SK-N-SH (cell line): ENCODE results near the gene GHRHR. TPM values are rescaled to one million over a fixed set of nuclear protein-coding genes. Genes with fewer than 3 reads are reported as not detected.

Experiments
- CTCF ChIA-PET: fragments of 300-600, 350-600 bp; formaldehyde crosslinking; extraction: SDS; loops from one replicate; lab custom pipeline; 2021; lab: Yijun Ruan, JAX
- POLR2A ChIA-PET: fragments of 350-600 bp; sonication (Branson Sonifier 250); formaldehyde crosslinking; extraction: SDS; loops from one replicate; lab custom pipeline; 2020; ENCODE audit warnings: antibody characterized with exemption, inconsistent platforms; lab: Yijun Ruan, JAX
- DNase-seq: peaks from one replicate; pipeline ENCODE4 v3.0.0; 2012
- H2AFZ ChIP-seq: fragments of 200-600 bp; sonication (generic); 2 replicates; pipeline ENCODE4 v1.8.1; 2016; ENCODE audit warnings: antibody characterized with exemption, mild to moderate bottlenecking, low read depth
- H3F3A ChIP-seq: fragments of 200-600 bp; sonication (generic); replicated peaks from 2 replicates; pipeline ENCODE3; 2016; ENCODE audit warnings: antibody characterized with exemption, mild to moderate bottlenecking; ENCODE audit not compliant: insufficient read depth
- H3K27ac ChIP-seq, 2 experiments: fragments of 200-500 bp in 1 of 2; fragments of 200-600 bp in 1 of 2; sonication (Bioruptor generic) in 1 of 2; sonication (generic), shearing (Covaris generic) in 1 of 2; 2 replicates each; pipeline versions ENCODE4 v1.5.1 to v1.6.1; 2014 to 2016; ENCODE audit warnings: low read depth in 2 of 2, inconsistent platforms in 1 of 2, low read length in 1 of 2, mild to moderate bottlenecking in 1 of 2, mixed read lengths in 1 of 2
- H3K27me3 ChIP-seq: fragments of 200-600 bp; sonication (generic), shearing (Covaris generic); 2 replicates; pipeline ENCODE4 v1.6.1; 2016; ENCODE audit warnings: mixed run types; ENCODE audit not compliant: insufficient read depth
- H3K36me3 ChIP-seq, 2 experiments: fragments of 200-500 bp in 1 of 2; fragments of 200-600 bp in 1 of 2; sonication (Bioruptor generic) in 1 of 2; sonication (generic) in 1 of 2; replicated peaks in 1 of 2; 2 replicates each; pipeline versions ENCODE3 to v1.5.1; 2014 to 2016; ENCODE audit warnings: low read length in 1 of 2, mild to moderate bottlenecking in 1 of 2; ENCODE audit not compliant: insufficient read depth in 2 of 2, control insufficient read depth in 1 of 2
- H3K4me1 ChIP-seq, 2 experiments: fragments of 200-500 bp in 1 of 2; fragments of 200-600 bp in 1 of 2; sonication (Bioruptor generic) in 1 of 2; sonication (generic), shearing (Covaris generic) in 1 of 2; 2 replicates each; pipeline versions ENCODE4 v1.5.1 to v1.6.1; 2014 to 2016; ENCODE audit warnings: low read depth in 1 of 2, low read length in 1 of 2, mixed run types in 1 of 2; ENCODE audit not compliant: insufficient read depth in 2 of 2, control insufficient read depth in 1 of 2
- H3K4me2 ChIP-seq: fragments of 200-600 bp; sonication (generic), shearing (Covaris generic); 2 replicates; pipeline ENCODE4 v1.6.1; 2017; ENCODE audit warnings: mixed run types
- H3K4me3 ChIP-seq, 2 experiments: fragments of 200-500 bp in 1 of 2; fragments of 200-600 bp in 1 of 2; sonication (Bioruptor generic) in 1 of 2; sonication (generic), shearing (Covaris generic) in 1 of 2; 2 replicates each; pipeline versions ENCODE4 v1.5.1 to v1.8.1; 2014 to 2016; ENCODE audit warnings: low read depth in 2 of 2, inconsistent platforms in 1 of 2, low read length in 1 of 2, mild to moderate bottlenecking in 1 of 2, mixed read lengths in 1 of 2, moderate library complexity in 1 of 2
- H3K79me2 ChIP-seq: fragments of 200-600 bp; sonication (generic); 2 replicates; pipeline ENCODE4 v1.8.1; 2017; ENCODE audit warnings: mild to moderate bottlenecking; ENCODE audit not compliant: insufficient read depth
- H3K9ac ChIP-seq: fragments of 200-600 bp; sonication (generic); 2 replicates; pipeline ENCODE4 v1.6.1; 2017; ENCODE audit warnings: mixed run types
- H3K9me2 ChIP-seq: fragments of 200-600 bp; sonication (generic); 2 replicates; pipeline ENCODE4 v1.6.1; 2017; ENCODE audit warnings: mixed run types
- H3K9me3 ChIP-seq: fragments of 200-600 bp; sonication (generic); 2 replicates; pipeline ENCODE4 v1.6.1; 2017; ENCODE audit warnings: mixed run types, mild to moderate bottlenecking, moderate library complexity
- H4K20me1 ChIP-seq: fragments of 200-600 bp; sonication (generic); 2 replicates; pipeline ENCODE4 v1.6.1; 2017; ENCODE audit warnings: mild to moderate bottlenecking, mixed run types; ENCODE audit not compliant: insufficient read depth
- CHD2 ChIP-seq: fragments of 150-350 bp; IDR thresholded peaks from 2 replicates; pipeline ENCODE4 v1.6.1; 2018; ENCODE audit warnings: low read length; ENCODE audit not compliant: partially characterized antibody
- CTCF ChIP-seq: fragments of 200-600 bp; sonication (generic); IDR thresholded peaks from 2 replicates; pipeline ENCODE4 v1.6.1; 2017; ENCODE audit warnings: antibody characterized with exemption, mild to moderate bottlenecking, moderate library complexity
- EP300 ChIP-seq, 2 experiments: IDR thresholded peaks; 2 replicates each; pipeline versions ENCODE4 v1.4.0 to v1.6.1; 2012; ENCODE audit warnings: borderline replicate concordance in 1 of 2, low read depth in 1 of 2, low read length in 1 of 2
- EZH2phosphoT487 ChIP-seq: fragments of 200-600 bp; sonication (generic); IDR thresholded peaks from 2 replicates; pipeline ENCODE4 v1.6.1; 2017; ENCODE audit warnings: low read depth, mixed run types, mild to moderate bottlenecking, antibody characterized with exemption, moderate library complexity, borderline replicate concordance
- FOXJ3 ChIP-seq: sonication (generic); formaldehyde crosslinking; IDR thresholded peaks from 2 replicates; pipeline ENCODE4 v1.5.1; 2020; ENCODE audit warnings: mild to moderate bottlenecking, missing genetic modification reagents
- GATA2 ChIP-seq: sonication (generic); formaldehyde crosslinking; IDR thresholded peaks from 2 replicates; pipeline ENCODE4 v1.5.0; 2020; ENCODE audit warnings: mild to moderate bottlenecking, missing genetic modification reagents
- IRF3 ChIP-seq: fragments of 150-350 bp; IDR thresholded peaks from 2 replicates; pipeline ENCODE4 v1.6.1; 2016; ENCODE audit warnings: mild to moderate bottlenecking, low read depth, low read length
- MXI1 ChIP-seq: IDR thresholded peaks from 2 replicates; pipeline ENCODE4 v1.6.1; 2012; ENCODE audit warnings: mild to moderate bottlenecking, low read depth, low read length, improper control_type of control experiment
- NFIC ChIP-seq: IDR thresholded peaks from 2 replicates; pipeline ENCODE4 v1.4.0; 2012; ENCODE audit warnings: borderline replicate concordance
- PBX3 ChIP-seq: IDR thresholded peaks from 2 replicates; pipeline ENCODE4; 2012
- SMC3 ChIP-seq: IDR thresholded peaks from 2 replicates; pipeline ENCODE4 v1.6.1; 2012; ENCODE audit warnings: low read depth, low read length, improper control_type of control experiment
- USF1 ChIP-seq: IDR thresholded peaks from 2 replicates; pipeline ENCODE4 v1.4.0; 2012; ENCODE audit warnings: low read depth, borderline replicate concordance
- WGBS: methylation state at CpG from one replicate; pipeline ENCODE4 v1.1.6; 2017; ENCODE audit warnings: low lambda C conversion rate; 5-methylcytosine and 5-hydroxymethylcytosine counted together
- polyA plus RNA-seq, 3 experiments: library from polyadenylated mRNA; depleted of rRNA; stranded (reverse); fragments of >200 nt; gene quantifications; 2 replicates each; pipeline ENCODE4 v1.2.3, GENCODE V29; 2012
- TF ChIP-seq, protein P1 (sequence below): IDR thresholded peaks from 2 replicates; pipeline ENCODE4 v1.6.1; 2012; ENCODE audit warnings: mild to moderate bottlenecking, low read depth, low read length, moderate library complexity
- TF ChIP-seq, protein P2 (sequence below): IDR thresholded peaks from 2 replicates; pipeline ENCODE4 v1.4.0; 2012; ENCODE audit warnings: low read depth

GHRHR gene
- polyA plus RNA-seq, 1 of the 3 experiments (the other 2 are of a cell fraction) = not detected

DNA sequence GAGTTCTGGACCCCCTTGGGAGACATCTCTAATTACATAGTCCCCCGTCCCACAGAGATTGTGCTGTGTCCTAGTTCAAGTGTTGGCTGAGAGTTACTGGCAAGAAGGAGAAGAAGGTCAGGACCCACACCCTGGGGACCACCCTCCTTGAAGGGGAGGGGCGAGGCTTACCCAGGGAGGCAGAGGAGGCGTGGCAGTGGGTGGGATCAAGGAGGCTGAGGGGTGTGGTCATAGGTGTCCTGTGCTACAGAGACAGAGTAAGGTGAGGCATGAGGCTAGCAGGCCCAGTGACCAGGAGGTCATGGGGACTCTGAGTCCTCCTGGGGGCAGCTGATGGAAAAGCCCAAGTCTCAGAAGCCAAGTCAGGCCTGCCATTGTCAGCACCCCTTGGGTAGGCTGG is 59.0 kb downstream of the GHRHR start:
- H3K36me3 ChIP-seq = no peaks in the 10 kb centered on the region
- H3K9ac ChIP-seq = no peak overlapping the region
- H3K79me2 ChIP-seq = no peaks in the 10 kb centered on the region
- H3F3A ChIP-seq = no peaks in the 10 kb centered on the region
- H3K4me1 ChIP-seq = peaks cover 0 to 10% of the 10 kb centered on the region in 2 experiments; a peak in 2 of 4 replicates
- H3K4me2 ChIP-seq = no peak overlapping the region
- ChIA-PET POLR2A (no interaction called here), CTCF (interaction anchor here (0.6 to 1.1 kb wide), 3 partner anchors 44 to 100 kb away, joined by 3 read pairs; no protein-coding TSS in a partner anchor)
- H3K27ac ChIP-seq = no peak overlapping the region
- H3K4me3 ChIP-seq = no peak overlapping the region
- H3K9me3 ChIP-seq = no peaks in the 10 kb centered on the region
- no peaks in the 10 kb centered on the region for H4K20me1 ChIP-seq
- WGBS = 38% methylated on average over 3 of the region's 3 CpGs
- no peak for TF ChIP-seq FOXJ3 (CRISPR knock-in tag)
- no peak for TF ChIP-seq CHD2
- TF ChIP-seq MXI1 = no peak
- TF ChIP-seq PBX3 = no peak
- no peak for TF ChIP-seq CTCF
- no peak for TF ChIP-seq SMC3
- TF ChIP-seq EP300 (IDR thresholded peaks at IDR 0.05; ENCODE audit: borderline replicate concordance in 1 of 2, low read depth in 1 of 2, low read length in 1 of 2) = no peak
- no peak for TF ChIP-seq USF1
- no peak for TF ChIP-seq EZH2phosphoT487
- TF ChIP-seq GATA2 = no peak
- TF ChIP-seq, protein P1, sequence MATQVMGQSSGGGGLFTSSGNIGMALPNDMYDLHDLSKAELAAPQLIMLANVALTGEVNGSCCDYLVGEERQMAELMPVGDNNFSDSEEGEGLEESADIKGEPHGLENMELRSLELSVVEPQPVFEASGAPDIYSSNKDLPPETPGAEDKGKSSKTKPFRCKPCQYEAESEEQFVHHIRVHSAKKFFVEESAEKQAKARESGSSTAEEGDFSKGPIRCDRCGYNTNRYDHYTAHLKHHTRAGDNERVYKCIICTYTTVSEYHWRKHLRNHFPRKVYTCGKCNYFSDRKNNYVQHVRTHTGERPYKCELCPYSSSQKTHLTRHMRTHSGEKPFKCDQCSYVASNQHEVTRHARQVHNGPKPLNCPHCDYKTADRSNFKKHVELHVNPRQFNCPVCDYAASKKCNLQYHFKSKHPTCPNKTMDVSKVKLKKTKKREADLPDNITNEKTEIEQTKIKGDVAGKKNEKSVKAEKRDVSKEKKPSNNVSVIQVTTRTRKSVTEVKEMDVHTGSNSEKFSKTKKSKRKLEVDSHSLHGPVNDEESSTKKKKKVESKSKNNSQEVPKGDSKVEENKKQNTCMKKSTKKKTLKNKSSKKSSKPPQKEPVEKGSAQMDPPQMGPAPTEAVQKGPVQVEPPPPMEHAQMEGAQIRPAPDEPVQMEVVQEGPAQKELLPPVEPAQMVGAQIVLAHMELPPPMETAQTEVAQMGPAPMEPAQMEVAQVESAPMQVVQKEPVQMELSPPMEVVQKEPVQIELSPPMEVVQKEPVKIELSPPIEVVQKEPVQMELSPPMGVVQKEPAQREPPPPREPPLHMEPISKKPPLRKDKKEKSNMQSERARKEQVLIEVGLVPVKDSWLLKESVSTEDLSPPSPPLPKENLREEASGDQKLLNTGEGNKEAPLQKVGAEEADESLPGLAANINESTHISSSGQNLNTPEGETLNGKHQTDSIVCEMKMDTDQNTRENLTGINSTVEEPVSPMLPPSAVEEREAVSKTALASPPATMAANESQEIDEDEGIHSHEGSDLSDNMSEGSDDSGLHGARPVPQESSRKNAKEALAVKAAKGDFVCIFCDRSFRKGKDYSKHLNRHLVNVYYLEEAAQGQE = no peak
- no peak for TF ChIP-seq IRF3
- TF ChIP-seq, protein P2, sequence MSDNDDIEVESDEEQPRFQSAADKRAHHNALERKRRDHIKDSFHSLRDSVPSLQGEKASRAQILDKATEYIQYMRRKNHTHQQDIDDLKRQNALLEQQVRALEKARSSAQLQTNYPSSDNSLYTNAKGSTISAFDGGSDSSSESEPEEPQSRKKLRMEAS = no peak
- no peak for TF ChIP-seq NFIC
- H2AFZ ChIP-seq = no peak overlapping the region
- DNase-seq = no peak
- peaks cover 17% of the 10 kb centered on the region for H3K27me3 ChIP-seq
- no peaks in the 10 kb centered on the region for H3K9me2 ChIP-seq
